Mesodermal cell (in vitro differentiated cells): Measurements from ENCODE around the gene LZTR1.

Experiments used
- H3K27ac ChIP-seq: 2 replicates; pipeline ENCODE4 v1.7.0; 2013; ENCODE audit warnings: mild to moderate bottlenecking, low read depth, low read length, moderate library complexity; ENCODE audit not compliant: severe bottlenecking
- H3K36me3 ChIP-seq: 2 replicates; pipeline ENCODE4 v1.7.1; 2013; ENCODE audit warnings: mild to moderate bottlenecking, low read length, moderate library complexity; ENCODE audit not compliant: control insufficient read depth, insufficient read depth
- H3K4me1 ChIP-seq: one replicate; pipeline ENCODE4 v1.7.1; 2013; ENCODE audit warnings: mild to moderate bottlenecking, low read length; ENCODE audit not compliant: insufficient read depth, control insufficient read depth, poor library complexity, severe bottlenecking
- H3K4me3 ChIP-seq: 2 replicates; pipeline ENCODE4 v1.7.0; 2013; ENCODE audit warnings: low read length, control low read depth, mild to moderate bottlenecking; ENCODE audit not compliant: insufficient read depth, poor library complexity, severe bottlenecking; ENCODE audit errors: extremely low read depth
- H3K9me3 ChIP-seq: 2 replicates; pipeline ENCODE4 v1.7.1; 2013; ENCODE audit warnings: mild to moderate bottlenecking, low read length, moderate library complexity; ENCODE audit not compliant: control insufficient read depth
- WGBS, 2 experiments: methylation state at CpG; one replicate each; pipeline ENCODE4 v1.1.5; 2013; ENCODE audit warnings: missing lambda C conversion rate in 2 of 2; ENCODE audit not compliant: insufficient coverage in 2 of 2; 5-methylcytosine and 5-hydroxymethylcytosine counted together

Gene LZTR1

DNA sequence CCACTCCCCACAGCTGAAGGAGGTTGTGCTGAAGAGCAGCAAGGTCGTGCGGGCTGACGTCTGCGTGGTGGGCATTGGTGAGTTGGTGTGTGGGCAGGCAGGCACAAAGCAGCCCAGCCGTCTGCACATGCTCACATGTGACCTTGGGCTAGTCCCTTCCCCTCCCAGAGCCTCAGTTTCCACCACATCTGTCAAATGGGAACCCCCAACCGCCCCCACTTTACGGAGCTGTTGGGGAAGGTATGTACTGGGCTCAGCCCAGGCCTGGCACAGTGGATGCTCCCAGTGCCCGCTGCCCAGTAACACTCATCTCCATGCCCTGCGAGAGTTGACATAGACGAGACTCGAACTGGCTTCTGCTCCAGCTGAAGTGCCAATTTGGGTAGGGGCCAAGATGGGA is 5.1 kb upstream of the LZTR1 start:
- Histone ChIP-seq H3K36me3 (no peaks in the 10 kb centered on the region), H3K9me3 (peaks cover 12% of the 10 kb centered on the region), H3K4me3 (no peak overlapping the region), H3K4me1 (peaks cover 11% of the 10 kb centered on the region), H3K27ac (no peak overlapping the region)
- WGBS, 2 experiments: 80 to 93% methylated on average over 4 to 10 of the region's 11 CpGs

DNA sequence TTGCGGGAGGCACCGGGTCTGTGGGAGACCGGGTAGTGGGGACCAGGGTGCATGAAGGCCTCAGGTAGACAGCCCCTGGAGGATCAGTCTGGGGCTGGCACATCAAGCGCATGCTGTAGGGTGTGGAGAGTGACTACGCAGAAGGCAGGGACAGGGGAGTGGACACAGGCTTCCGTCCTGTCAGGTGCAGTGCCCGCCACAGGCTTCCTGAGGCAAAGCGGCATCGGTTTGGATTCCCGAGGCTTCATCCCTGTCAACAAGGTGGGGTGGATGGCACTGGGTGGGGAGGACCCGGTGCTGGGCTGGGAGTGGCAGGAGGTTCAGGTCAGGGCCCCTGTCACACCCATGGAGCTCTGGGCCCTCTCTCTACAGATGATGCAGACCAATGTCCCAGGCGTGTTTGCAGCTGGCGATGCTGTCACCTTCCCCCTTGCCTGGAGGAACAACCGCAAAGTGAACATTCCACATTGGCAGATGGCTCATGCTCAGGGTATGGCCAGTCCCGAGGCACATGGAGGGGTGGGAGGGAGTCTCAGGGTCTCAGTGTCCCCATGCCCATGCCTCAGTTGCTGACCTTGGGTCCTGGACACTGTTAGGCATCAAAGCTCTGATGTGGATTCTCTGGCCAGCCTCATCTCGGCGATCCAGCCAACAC is 4.5 kb upstream of the LZTR1 start:
- H3K36me3 ChIP-seq: no peaks in the 10 kb centered on the region
- H3K4me3 ChIP-seq: no peak overlapping the region
- H3K4me1 ChIP-seq: peaks cover 9% of the 10 kb centered on the region
- peaks cover 12% of the 10 kb centered on the region for H3K9me3 ChIP-seq
- 90% methylated on average over 10 to 17 of the region's 17 CpGs for WGBS, 2 experiments
- H3K27ac ChIP-seq: no peak overlapping the region

DNA sequence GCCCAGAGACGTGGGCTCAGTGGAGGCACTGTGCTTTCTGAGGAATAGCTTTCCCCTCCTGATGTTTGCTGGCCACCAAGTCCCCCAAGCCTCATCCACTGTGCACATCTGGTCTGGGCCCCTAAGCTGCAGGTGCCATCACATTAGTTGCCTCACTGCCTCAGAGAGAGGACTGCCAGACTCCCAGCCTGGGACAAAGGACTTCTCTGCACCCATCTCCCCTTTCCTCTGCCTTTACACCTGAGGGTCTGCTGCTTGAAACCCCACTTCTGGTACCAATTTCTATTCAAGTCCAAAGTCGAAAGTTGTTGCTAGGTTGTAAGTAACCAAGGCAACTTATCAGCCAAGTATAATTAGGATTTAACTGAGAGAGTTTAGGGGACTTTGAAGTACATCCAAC is 3.7 kb upstream of the LZTR1 start:
- Histone ChIP-seq H3K9me3 (peaks cover 12% of the 10 kb centered on the region), H3K4me3 (no peak overlapping the region), H3K27ac (no peak overlapping the region), H3K36me3 (peaks cover under 1% of the 10 kb centered on the region), H3K4me1 (peaks cover 11% of the 10 kb centered on the region)
- WGBS, 2 experiments: 82 to 92% methylated on average over 1 of the region's 2 CpGs

DNA sequence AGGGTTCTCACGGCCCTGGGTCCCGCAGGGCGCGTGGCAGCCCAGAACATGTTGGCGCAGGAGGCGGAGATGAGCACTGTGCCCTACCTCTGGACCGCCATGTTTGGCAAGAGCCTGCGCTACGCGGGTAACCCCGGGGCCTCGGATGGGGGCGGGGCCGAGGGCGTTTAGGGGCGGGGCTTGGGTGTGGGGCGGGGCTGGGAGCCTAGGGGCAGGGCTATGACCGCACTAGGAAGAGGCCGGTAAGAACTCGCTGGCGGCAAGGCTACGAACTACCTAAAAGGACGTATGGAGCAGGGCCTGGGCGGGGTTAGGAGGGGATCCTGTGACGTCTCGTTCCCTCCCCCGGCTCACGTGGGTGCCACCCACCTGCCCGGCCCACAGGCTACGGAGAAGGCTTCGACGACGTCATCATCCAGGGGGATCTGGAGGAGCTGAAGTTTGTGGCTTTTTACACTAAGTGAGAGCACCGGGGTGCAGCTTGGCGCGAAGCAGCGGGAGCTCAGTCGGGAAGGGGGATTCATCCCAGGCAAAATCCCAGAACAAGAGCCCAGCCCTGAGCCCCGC is 2.8 kb upstream of the LZTR1 start:
- 24 to 31% methylated on average over 28 to 36 of the region's 39 CpGs for WGBS, 2 experiments
- peaks cover 12% of the 10 kb centered on the region for H3K9me3 ChIP-seq
- H3K4me1 ChIP-seq: peaks cover 11% of the 10 kb centered on the region
- no peak overlapping the region for H3K27ac ChIP-seq
- H3K36me3 ChIP-seq: peaks cover 10% of the 10 kb centered on the region
- H3K4me3 ChIP-seq: no peak overlapping the region

DNA sequence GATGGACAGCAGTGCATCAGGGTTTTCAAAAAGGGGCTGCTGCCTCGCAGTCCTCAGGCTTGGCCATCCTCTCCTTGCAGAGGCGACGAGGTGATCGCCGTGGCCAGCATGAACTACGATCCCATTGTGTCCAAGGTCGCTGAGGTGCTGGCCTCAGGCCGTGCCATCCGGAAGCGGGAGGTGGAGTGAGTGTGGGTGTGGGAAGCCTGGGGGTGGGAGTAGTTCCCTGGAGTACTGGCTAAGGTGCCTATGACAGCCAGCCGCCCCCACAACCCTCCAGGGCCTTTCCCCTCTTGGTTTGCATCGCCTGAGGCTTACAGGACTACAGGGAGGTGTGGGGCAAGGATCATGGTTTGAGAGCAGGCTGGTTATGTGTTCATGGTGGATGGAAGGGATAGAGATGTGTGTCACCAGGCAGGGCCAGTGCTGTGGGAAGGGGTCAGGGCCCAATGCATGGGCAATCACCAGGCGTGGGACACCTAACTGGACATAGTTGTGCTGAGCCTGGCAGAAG is 2.1 kb upstream of the LZTR1 start:
- Histone ChIP-seq H3K9me3 (peaks cover 12% of the 10 kb centered on the region), H3K27ac (no peak overlapping the region), H3K4me1 (peaks cover 11% of the 10 kb centered on the region), H3K36me3 (peaks cover 14% of the 10 kb centered on the region), H3K4me3 (no peak overlapping the region)
- WGBS, 2 experiments: 72 to 73% methylated on average over 9 to 10 of the region's 13 CpGs

DNA sequence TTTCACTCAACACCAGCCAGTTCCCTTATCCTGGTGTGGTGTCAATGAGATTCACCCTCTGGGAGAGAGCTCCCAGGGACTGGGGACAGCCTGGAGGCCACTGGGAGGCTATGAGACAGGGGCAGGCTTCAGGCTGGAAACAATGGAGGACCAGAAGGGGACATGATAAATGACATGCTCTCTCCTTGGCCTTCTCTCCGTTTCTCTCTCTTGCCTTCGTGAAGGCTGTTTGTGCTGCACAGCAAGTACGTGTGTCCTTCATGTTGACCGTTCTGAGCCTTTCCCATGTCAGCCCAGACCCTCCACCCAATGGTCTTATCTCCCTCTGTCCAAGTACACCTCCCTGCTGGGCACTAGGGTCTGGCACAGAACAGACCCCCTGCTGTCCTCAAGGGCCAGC is 1.6 kb upstream of the LZTR1 start:
- WGBS, 2 experiments: 82 to 90% methylated on average over 4 of the region's 4 CpGs
- no peak overlapping the region for H3K4me3 ChIP-seq

DNA sequence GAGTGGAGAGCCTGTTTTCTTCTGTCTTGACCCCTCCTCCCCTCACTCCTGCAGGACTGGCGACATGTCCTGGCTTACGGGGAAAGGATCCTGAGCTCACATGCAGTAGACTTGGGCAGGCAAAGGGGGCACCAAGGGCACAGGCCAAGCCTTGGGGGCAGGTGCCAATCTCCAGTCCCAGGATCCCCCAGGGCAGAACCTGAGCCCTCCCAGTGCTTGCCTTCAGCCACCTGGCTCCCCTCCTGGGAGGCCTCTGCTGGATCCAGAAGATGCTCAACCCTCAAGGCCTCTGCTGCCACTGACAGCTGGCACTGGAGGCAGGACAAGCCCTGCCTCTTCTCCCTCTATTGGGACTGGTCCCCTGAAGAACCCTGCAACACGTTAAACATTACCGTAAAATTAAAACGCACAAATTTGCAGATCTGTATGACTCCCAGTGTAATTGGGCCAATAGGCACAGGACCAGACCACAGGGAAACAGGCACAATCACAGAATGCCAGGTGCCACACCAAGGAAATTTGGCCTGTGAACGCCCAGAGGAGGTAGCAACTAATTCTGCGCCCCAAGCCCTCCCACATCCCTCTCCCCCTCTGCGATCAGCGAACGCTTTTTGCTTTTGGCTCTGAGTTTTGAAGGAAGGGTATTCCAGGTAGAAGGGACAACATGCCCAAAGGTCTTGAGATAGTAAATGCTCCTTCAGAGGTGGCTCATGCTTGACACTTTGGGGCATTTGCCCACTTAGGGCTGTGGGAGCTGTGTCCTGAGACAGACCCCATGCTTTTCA is 967 bp upstream of the LZTR1 start:
- H3K9me3 ChIP-seq: peaks cover 12% of the 10 kb centered on the region
- 75 to 100% methylated on average over 4 of the region's 10 CpGs for WGBS, 2 experiments
- H3K36me3 ChIP-seq: peaks cover 24% of the 10 kb centered on the region
- H3K4me3 ChIP-seq: peak overlapping the region; percentile 83
- peaks cover 11% of the 10 kb centered on the region for H3K4me1 ChIP-seq
- H3K27ac ChIP-seq: peak overlapping the region; percentile 71

More for the DNA sequence above, 1.6 kb upstream of the LZTR1 start:
- H3K9me3 ChIP-seq: peaks cover 12% of the 10 kb centered on the region
- no peak overlapping the region for H3K27ac ChIP-seq
- peaks cover 18% of the 10 kb centered on the region for H3K36me3 ChIP-seq
- H3K4me1 ChIP-seq: peaks cover 11% of the 10 kb centered on the region

DNA sequence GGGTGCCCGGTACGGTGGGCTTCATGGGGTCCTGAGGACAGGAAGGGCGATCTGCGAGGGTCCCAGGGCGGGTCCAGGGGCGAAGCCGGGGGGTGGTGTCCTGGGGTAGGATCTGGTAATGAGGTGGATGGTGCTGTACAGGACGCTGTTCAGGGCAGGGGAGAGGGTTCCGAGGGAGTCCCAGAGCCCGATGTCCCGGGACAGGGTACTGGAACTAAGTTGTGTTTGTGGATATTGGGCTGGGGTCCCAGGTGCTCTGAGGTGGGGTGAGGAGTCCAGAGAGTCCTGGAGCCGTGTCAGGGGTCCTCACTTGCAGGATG is 426 bp downstream of the LZTR1 start:
- H3K36me3 ChIP-seq: peaks cover 32% of the 10 kb centered on the region
- H3K27ac ChIP-seq: no peak overlapping the region
- peak overlapping the region; percentile 83 for H3K4me3 ChIP-seq
- 9% methylated on average over 10 to 12 of the region's 12 CpGs for WGBS, 2 experiments
- peaks cover 11% of the 10 kb centered on the region for H3K4me1 ChIP-seq
- H3K9me3 ChIP-seq: peaks cover 12% of the 10 kb centered on the region

DNA sequence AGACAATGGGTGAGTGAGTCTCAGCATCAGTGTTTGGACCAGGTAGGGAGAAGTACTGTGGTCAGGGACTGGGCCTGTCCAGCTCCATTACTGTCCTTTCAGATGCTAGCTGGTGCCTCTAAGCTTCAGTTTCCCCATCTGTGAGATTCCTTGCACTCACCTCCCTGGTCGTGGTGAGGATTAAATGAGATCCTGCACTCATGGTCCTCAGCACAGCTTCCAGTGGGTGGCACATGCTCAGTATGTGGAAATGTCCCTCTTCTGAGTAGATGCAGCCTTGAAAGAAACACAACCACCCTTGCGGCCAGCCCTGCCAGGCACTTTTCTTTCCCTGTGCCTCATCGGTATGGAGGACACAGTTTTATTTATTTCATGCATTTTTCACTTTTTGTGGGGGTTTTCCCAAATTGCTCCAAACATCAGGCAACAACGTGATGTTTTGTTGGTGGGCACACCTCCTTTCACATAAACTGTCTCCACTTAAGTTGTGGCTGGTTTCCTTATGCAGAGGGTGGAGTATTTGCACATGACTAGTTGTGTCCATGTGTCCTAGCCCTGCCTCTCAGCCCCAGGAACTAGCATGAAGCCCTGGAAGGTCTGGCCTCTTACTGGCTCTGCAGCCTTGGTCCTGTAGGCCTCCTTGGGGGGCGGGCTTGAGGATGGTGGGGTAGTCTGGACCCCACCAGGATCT is 1.1 kb downstream of the LZTR1 start:
- peaks cover 39% of the 10 kb centered on the region for H3K36me3 ChIP-seq
- H3K27ac ChIP-seq: no peak overlapping the region
- peak overlapping the region; percentile 83 for H3K4me3 ChIP-seq
- WGBS, 2 experiments: 100% methylated on average over 1 to 3 of the region's 5 CpGs
- H3K9me3 ChIP-seq: peaks cover 11% of the 10 kb centered on the region
- peaks cover 11% of the 10 kb centered on the region for H3K4me1 ChIP-seq

DNA sequence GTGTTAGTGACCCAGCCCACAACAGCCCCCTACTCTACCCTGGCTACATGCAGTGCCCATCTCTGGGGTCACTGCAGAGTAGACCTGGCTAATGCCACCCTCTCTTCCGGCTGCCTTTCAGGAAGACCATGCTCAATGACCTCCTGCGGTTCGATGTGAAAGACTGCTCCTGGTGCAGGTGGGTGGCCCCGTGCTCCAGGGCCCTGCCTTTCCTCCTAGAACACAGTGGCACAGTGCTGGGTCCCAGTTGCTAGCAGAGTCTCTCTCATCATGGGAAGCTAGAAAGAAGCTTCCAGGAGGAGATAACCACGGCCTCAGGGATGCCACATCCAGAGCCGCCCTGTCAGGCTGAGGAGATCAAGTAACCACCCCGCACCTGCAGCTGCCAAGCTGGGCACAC is 3.6 kb downstream of the LZTR1 start:
- peaks cover 11% of the 10 kb centered on the region for H3K4me1 ChIP-seq
- H3K9me3 ChIP-seq: no peaks in the 10 kb centered on the region
- WGBS, 2 experiments: 90 to 95% methylated on average over 7 of the region's 7 CpGs
- peaks cover 54% of the 10 kb centered on the region for H3K36me3 ChIP-seq
- H3K27ac ChIP-seq: no peak overlapping the region
- no peak overlapping the region for H3K4me3 ChIP-seq
